Diencephalon (tissue), 1 donor: ENCODE results near the gene CCL23. TPM values are rescaled to one million over a fixed set of nuclear protein-coding genes. Genes with fewer than 3 reads are reported as not detected.

Experiments
- total RNA-seq: library from RNA; depleted of rRNA; stranded (reverse); fragments of >200 nt; gene quantifications from one replicate; pipeline ENCODE4 v1.2.3, GENCODE V29; 2014

The CCL23 gene, protein sequence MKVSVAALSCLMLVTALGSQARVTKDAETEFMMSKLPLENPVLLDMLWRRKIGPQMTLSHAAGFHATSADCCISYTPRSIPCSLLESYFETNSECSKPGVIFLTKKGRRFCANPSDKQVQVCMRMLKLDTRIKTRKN
- not detected for total RNA-seq

DNA sequence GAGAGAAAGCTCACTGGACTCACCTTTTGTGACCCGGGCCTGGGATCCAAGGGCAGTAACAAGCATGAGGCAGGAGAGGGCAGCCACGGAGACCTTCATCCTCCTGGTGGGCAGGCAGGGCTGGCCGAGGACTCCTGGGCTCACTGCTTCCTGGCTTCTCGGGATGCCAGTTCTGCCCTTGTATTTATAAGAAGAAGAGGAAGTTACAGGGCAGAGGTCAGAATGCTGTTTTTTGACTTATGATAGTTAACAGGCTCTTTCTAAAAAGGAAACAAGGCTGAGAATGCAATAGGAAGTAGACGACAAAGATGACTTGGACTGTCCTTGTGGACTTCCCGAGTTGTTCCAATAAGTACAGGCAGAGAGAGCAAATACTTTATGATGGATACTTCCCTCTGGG, at the start of gene CCL23:
Gene CCL23, minus strand, starts transcription at position 174 of the 400 bp plus-strand sequence. Its CDS starts 75 bp downstream, at position 99.

DNA sequence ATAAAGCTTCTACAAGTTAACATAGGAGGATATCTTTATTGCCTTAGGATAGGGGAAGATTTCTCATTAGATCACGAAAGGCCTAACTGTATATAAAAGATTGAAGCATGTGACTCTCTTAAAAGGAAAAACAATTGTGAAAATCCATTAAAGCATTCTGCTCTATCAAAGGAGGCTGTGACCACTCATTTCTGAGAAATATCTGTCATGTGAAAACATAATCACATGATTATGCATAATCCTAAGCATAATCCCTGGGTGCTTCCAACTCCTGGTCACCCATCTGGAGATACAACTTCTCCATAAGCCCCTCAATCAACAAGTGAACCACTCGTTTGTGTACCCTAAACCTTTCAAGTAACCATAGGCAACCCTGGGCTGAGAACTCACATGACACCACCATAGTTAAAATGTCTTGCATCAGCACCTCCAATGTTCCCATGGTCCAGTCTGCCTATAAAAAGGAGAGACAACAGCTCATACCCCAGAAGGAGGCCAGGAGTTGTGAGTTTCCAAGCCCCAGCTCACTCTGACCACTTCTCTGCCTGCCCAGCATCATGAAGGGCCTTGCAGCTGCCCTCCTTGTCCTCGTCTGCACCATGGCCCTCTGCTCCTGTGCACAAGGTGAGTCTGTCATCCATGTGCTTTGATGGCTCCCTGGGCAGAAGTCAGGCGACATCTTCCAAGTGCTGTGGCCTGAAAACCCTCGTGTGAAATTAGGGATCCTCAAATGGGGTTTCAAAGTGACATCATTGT, 46.2 kb upstream of the CCL23 start, which contains the start of gene CCL18:
Gene CCL18, plus strand, starts transcription at position 487 of the 756 bp plus-strand sequence. Its CDS starts 71 bp downstream, at position 558.

GRCh38 chr17:36001110-36001771, 16.5 kb downstream of the CCL23 start, which contains the start of gene CCL15:
TSS of gene CCL15 (minus strand) at chr17:36001553. CDS start at chr17:36001492, 61 bp downstream.

GRCh38 chr17:35986643-35987042, 31.1 kb downstream of the CCL23 start, which contains the start of gene CCL14:
TSS of gene CCL14 (minus strand) at chr17:35986729. CDS start at chr17:35986649, 80 bp downstream.

GRCh38 chr17:35981246-35981645, 36.5 kb downstream of the CCL23 start, which contains the start of gene CCL16:
TSS of gene CCL16 (minus strand) at chr17:35981497. CDS start at chr17:35981420, 77 bp downstream.

Other genes with a start within 250 kb of the CCL23 start
- 15.2 TPM for gene MMP28, start 222.3 kb downstream of the CCL23 start, total RNA-seq
- 75.4 TPM for gene TAF15, start 208.5 kb downstream of the CCL23 start, total RNA-seq
- gene HEATR9, start 149.1 kb downstream of the CCL23 start, total RNA-seq, result not detected
- not detected for gene CCL5, start 137.6 kb downstream of the CCL23 start, total RNA-seq
- gene RDM1, start 87.2 kb downstream of the CCL23 start, total RNA-seq, result 3.0 TPM
- gene LYZL6, start 74.3 kb downstream of the CCL23 start, total RNA-seq, result not detected
- not detected for gene CCL16, start 36.5 kb downstream of the CCL23 start, total RNA-seq
- not detected for gene CCL14, start 31.2 kb downstream of the CCL23 start, total RNA-seq
- gene CCL15, start 16.4 kb downstream of the CCL23 start, total RNA-seq, result not detected
- gene CCL18, start 46.3 kb upstream of the CCL23 start, total RNA-seq, result not detected
- 1.6 TPM for gene CCL3, start 72.2 kb upstream of the CCL23 start, total RNA-seq
- 2.5 TPM for gene CCL4, start 85.9 kb upstream of the CCL23 start, total RNA-seq
- 0.69 TPM for gene TBC1D3B, start 158.7 kb upstream of the CCL23 start, total RNA-seq
- 1.4 TPM for gene CCL3L1, start 178.8 kb upstream of the CCL23 start, total RNA-seq
- gene CCL4L2, start 193.1 kb upstream of the CCL23 start, total RNA-seq, result 0.46 TPM
- gene TBC1D3I, start 246.6 kb upstream of the CCL23 start, total RNA-seq, result not detected